Skeletal muscle cell (primary cell): ENCODE measurements around the gene RPTOR.

Experiments
- DNase-seq: peaks from one replicate; pipeline ENCODE4 v3.0.0-alpha.2; 2010; ENCODE audit warnings: low read depth
- H3K4me3 ChIP-seq: 2 replicates; pipeline ENCODE4 v1.5.1; 2011; ENCODE audit warnings: low read depth, mild to moderate bottlenecking, control low read depth, low read length, moderate library complexity

The RPTOR gene

DNA sequence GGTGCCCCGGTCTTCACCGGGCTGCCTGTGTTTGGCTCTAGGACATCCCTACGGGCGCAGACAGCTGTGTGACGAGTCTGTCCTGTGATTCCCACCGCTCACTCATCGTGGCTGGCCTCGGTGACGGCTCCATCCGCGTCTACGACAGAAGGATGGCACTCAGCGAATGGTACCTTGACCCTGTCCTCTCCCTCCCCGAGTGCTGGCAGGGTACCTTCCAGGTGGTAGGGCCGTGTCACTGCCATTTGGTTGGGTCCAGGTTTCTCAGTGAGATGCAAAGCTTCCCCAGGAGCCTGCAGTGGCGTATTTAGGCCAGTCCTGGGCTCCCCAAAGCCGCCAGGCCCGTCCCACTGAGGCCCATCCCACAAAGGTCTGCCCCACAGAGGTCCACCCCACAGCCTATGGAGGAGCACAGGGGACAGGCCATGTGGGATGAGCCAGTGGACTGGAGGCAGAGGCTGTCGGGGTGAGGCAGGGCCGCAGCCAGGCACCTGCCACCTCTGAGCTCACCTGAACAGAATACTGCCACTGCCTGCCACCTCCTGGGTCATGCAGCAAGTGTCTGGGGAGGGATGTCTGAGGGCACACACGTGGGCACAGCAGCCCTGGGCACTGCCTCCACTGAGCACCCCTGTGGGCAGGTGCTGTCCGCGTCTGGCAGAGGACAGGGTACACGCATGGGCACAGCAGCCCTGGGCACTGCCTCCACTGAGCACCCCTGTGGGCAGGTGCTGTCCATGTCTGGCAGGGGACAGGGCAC is 415.6 kb downstream of the RPTOR start:
- no peak overlapping the region for H3K4me3 ChIP-seq
- DNase-seq = no peak

- no peak for DNase-seq
- H3K4me3 ChIP-seq = no peak overlapping the region
Measured at GRCh38 chr17:80960797-80961452, 416.3 kb downstream of the RPTOR start.

GRCh38 chr17:80961541-80962330 is 417.1 kb downstream of the RPTOR start:
- no peak for DNase-seq
- H3K4me3 ChIP-seq = no peak overlapping the region

GRCh38 chr17:80962356-80963329 is 418.0 kb downstream of the RPTOR start:
- DNase-seq = no peak
- H3K4me3 ChIP-seq = no peak overlapping the region

DNA sequence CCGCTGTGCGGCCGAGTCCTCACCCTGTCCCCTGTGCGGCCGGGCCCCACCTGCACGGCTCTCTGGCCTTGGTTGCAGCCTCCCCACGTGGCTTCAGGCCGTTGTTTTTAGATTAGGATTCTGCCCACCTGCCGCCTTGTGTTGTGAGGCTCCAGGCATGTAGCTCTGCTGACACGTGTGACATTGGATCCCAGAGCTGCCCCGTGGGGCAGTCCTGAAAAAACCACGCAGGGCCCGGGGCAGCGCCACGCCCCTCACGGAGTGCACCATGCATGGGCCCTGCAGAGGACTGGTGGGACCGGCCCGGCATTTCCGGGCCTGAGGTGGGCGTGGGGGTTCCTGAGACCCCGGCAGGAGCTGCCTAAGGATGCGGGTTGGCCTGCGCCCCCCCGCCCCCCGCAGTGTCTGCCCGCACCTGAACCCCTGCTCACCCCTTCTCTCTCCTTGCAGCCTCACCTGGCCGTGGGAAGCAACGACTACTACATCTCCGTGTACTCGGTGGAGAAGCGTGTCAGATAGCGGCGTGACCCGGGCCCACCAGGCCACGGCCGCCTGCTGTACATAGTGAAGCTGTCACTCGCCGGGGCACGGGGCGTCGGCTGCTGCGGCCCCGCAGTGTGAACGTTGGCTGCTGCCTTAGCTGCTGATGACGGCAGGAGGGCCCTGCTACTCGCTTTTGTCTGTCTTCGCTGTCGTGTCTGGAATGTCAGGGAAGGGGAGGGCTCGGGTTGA is 419.3 kb downstream of the RPTOR start:
- no peak overlapping the region for H3K4me3 ChIP-seq

DNA sequence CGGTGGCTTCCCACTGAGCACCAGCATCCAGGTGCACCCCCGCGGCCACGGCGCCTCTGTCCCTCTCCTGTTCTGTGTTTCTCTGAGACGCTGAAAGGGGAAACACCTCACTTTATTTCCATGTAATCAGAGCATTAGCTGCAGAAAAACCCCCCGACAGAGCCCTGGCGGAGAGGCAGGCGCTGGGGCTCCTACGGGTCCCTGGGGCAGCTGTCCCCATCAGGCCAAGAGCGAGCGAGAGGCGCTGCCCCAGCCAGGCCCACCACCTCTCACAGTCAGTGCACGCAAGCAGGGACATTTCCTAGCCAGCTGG is 419.9 kb downstream of the RPTOR start:
- no peak for DNase-seq
- no peak overlapping the region for H3K4me3 ChIP-seq

More for the DNA sequence above, 419.3 kb downstream of the RPTOR start:
- DNase-seq = no peak

DNA sequence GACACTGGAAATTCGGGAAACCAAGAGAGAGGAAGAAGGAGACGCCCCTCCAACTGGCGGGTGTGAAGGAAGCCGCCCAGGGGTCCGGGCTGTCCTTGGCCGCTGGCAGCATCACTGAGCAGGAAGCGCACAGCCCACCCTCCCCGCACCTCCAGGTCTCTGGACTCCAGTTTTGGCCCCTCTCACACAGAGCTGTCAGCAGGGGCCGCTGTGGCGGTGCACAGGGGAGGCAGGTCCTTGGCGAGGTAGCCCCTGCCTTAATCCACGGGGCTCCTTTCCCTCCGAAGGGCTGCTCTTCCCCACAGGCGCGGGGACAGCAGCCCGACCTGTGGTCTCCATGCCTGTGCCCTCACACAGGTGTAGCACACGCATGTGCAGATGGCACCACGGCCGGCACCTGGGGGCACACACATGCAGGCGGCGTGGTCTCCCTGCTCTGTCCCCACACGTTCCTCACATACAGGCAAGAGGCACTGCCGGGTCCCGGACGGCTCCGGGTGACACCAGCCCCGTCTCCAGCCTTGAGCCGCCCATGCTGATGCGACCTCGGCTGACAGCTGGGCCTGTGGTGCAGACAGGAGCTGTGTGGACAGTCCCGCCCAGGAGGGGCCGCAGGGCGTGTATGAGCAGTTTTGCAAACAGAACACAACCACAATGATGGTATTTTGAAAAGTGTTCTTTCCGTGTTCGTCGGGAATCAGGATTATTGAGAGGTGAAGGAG is 420.4 kb downstream of the RPTOR start:
- no peak for DNase-seq
- no peak overlapping the region for H3K4me3 ChIP-seq

DNA sequence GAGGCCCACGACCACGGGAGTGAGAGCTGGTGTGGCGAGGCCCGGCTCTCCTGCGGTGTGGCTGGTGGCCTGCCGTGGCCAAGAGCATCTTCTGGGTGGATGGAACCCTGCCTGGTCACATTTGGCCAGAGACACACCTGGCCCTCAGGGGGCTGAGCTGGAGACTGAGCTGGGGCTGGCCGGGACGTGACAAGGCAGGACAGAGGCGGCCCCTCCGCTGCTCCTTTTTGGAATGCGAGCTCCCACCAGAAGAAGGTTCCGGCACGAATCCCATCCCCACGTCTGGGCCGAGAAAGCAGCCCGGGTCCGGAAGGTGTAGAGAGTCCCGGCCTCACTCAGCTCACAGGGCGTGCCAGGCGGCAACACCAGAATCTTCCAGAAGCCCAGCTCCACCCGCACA is 421.0 kb downstream of the RPTOR start:
- no peak overlapping the region for H3K4me3 ChIP-seq
- no peak for DNase-seq

- H3K4me3 ChIP-seq = no peak overlapping the region
- no peak for DNase-seq
Measured at GRCh38 chr17:80967404-80967872, 422.8 kb downstream of the RPTOR start.

DNA sequence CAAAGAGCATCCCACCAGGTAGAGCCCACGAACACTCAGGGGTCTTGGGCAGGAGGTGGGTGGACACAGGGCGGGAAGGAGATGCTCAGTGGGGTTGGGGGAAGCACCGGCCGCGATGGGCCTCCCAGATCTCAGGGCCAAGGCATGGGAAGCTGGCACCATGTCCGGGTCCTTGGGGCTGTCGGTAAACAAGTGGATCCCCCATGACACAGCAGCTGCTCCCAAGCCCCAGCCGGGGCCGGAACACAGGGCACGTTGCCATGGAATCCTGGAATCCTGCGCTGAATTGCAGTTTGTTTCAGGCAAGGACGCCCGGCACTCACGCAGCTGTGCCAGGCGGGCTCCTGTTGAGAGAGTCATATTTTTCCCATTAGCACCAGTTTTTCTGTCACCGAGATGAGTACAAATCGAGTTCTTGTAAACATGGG is 424.0 kb downstream of the RPTOR start:
- no peak overlapping the region for H3K4me3 ChIP-seq
- DNase-seq = no peak

- DNase-seq = no peak
Measured at GRCh38 chr17:80969030-80969673, 424.5 kb downstream of the RPTOR start.

GRCh38 chr17:80969674-80970043 is 425.0 kb downstream of the RPTOR start:
- no peak overlapping the region for H3K4me3 ChIP-seq
- DNase-seq = no peak

More at GRCh38 chr17:80969030-80969673, 424.5 kb downstream of the RPTOR start:
- H3K4me3 ChIP-seq = no peak overlapping the region

DNA sequence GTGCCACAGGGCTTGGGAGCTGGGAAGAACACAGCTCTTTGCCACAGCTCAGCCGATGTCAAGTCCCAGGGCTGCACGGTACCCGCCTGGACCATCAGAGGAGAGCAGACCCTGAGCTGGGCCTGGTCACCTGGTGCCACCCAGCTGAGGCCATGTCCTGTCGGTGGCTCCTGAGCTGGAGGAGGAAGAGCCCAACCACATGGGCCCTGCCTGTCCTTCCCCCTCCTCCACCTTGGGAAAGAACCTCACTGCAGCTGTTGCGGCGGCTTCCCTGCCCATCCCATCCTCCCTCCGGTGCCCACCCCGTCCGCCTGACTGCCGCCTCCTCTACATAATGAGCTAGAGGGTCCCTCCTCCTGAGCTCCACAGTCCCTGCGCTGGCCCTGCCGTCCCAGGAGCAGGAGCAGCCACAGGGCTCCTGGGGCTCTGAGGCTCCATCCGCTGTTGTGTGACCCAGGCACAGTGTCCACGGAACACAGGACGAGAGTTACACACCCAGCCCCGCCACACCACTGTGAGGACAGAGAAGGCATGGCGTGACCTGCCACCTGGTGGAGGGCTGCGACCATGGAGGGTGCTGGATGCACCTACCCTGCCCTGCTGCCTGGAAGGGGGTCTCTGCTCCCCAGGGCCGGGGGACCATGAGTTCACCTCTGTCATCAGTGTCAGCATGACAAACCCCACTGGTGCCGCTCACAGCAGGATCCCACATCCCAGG is 425.6 kb downstream of the RPTOR start:
- no peak for DNase-seq

DNA sequence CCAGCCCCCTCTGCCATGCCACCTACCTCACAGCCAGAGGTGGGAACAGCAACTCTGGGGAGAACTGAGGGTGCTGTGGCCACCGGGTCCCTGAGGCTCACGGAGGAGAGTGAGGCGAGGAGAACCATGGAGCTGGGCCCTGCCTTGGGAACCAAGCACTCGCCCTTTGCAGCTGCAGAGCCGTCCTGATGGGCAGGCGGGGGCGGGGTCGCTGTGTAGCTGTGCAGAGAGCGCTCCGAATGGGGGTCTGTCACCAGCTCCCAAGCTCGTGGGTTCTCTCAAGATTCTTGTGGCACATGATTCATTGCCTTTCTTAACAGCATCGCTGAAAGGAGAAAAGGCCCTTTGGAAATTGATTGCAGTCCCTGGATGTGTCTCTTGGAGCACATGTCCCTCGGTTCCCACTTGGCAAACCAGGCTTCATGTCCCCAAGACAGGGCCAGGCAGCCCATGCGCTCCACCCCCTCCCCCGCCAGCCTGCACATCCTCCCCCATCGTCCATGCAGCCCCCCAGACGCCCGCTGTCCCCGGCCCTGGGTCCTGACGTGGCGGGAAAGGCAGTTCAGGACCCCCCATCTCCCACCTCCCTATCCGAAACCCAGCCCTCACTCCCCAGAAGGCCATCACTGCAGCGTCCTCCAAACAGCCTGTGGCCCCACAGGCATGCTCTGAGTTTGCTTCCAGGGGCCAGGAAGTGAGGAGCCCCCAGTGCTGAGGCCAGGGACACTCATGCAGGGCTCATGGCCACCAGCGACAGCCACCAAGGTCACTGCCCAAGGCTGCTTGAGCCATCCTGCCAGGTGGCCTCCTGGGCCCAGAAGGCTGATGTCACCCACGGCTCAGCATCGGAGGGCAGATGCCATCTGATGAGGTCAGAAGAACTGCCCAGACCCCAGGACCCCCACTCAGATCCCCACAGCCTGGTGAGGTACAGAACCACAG is 426.4 kb downstream of the RPTOR start:
- DNase-seq = no peak
- no peak overlapping the region for H3K4me3 ChIP-seq

More for the DNA sequence above, 425.6 kb downstream of the RPTOR start:
- no peak overlapping the region for H3K4me3 ChIP-seq

GRCh38 chr17:80971704-80972304 is 427.2 kb downstream of the RPTOR start:
- no peak for DNase-seq
- no peak overlapping the region for H3K4me3 ChIP-seq
